ENCODE results near the gene LBH. TPM values are rescaled to one million over a fixed set of nuclear protein-coding genes. Genes with fewer than 3 reads are reported as not detected.
"Not testable (repeated sequence)": the region's sequence is repeated elsewhere in the genome, so short reads cannot be mapped to it uniquely, and the experiment has no call there.

LBH gene
- total RNA-seq, 1 donor from 2014 or later: 61.1 TPM

GRCh38 chr2:30269114-30269770 lies 37.9 kb downstream of the LBH start:
- DNase-seq (ENCODE audit: low spot score); H3K9me3 Mint-ChIP-seq; H3K4me3 Mint-ChIP-seq (ENCODE audit: low read depth); H3K27me3 Mint-ChIP-seq (ENCODE audit: low read depth); intact Hi-C loops (cut with micrococcal nuclease): not testable (repeated sequence)
- Mint-ChIP-seq H3K4me1 (ENCODE audit: low read depth) (peaks cover 80% of the 10 kb centered on the region), H3K36me3 (ENCODE audit: low read depth) (peaks cover 19% of the 10 kb centered on the region), H3K27ac (peak overlapping the region; percentile 73)

- no peak for DNase-seq (ENCODE audit: low spot score)
- Mint-ChIP-seq H3K4me3 (ENCODE audit: low read depth) (no peak overlapping the region), H3K4me1 (ENCODE audit: low read depth) (peaks cover 77% of the 10 kb centered on the region), H3K9me3 (no peaks in the 10 kb centered on the region), H3K27me3 (ENCODE audit: low read depth) (no peaks in the 10 kb centered on the region), H3K36me3 (ENCODE audit: low read depth) (peaks cover 14% of the 10 kb centered on the region), H3K27ac (peak overlapping the region; percentile 43)
- intact Hi-C loops (cut with micrococcal nuclease): no loop called here
Observed at GRCh38 chr2:30269771-30270145, 38.4 kb downstream of the LBH start.

GRCh38 chr2:30270166-30270565 lies 38.8 kb downstream of the LBH start:
- Mint-ChIP-seq H3K27me3 (ENCODE audit: low read depth) (no peaks in the 10 kb centered on the region), H3K4me3 (ENCODE audit: low read depth) (no peak overlapping the region), H3K36me3 (ENCODE audit: low read depth) (peaks cover 11% of the 10 kb centered on the region), H3K9me3 (no peaks in the 10 kb centered on the region), H3K4me1 (ENCODE audit: low read depth) (peaks cover 73% of the 10 kb centered on the region), H3K27ac (no peak overlapping the region)
- intact Hi-C loops (cut with micrococcal nuclease): no loop called here
- no peak for DNase-seq (ENCODE audit: low spot score)

DNA sequence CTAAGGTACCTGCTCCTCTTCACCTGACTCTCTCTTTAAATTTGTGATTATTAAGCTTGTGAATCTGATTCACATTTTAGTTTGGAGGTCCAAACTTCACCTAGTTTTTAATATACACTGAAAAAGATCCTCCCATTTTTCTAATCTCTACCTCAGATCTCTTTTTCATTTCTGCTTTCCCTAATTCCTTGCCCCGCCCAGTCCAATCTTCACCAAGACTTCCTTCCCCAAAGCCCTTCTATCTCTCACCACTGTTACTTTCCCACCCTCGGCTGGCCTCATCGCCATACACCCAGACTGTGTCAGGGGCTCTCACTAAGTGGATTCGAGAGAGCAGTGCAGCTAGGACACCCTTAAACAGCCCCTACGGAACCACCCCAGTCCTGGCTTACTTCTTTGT lies 40.0 kb downstream of the LBH start:
- intact Hi-C loops (cut with micrococcal nuclease): no loop called here
- H3K27ac Mint-ChIP-seq: peak overlapping the region; percentile 51
- H3K27me3 Mint-ChIP-seq (ENCODE audit: low read depth): no peaks in the 10 kb centered on the region
- peaks cover 2% of the 10 kb centered on the region for H3K36me3 Mint-ChIP-seq (ENCODE audit: low read depth)
- no peaks in the 10 kb centered on the region for H3K9me3 Mint-ChIP-seq
- DNase-seq (ENCODE audit: low spot score): no peak
- H3K4me3 Mint-ChIP-seq (ENCODE audit: low read depth): no peak overlapping the region
- H3K4me1 Mint-ChIP-seq (ENCODE audit: low read depth): peaks cover 63% of the 10 kb centered on the region

- Mint-ChIP-seq H3K4me1 (ENCODE audit: low read depth) (peaks cover 58% of the 10 kb centered on the region), H3K4me3 (ENCODE audit: low read depth) (no peak overlapping the region)
- no peak for DNase-seq (ENCODE audit: low spot score)
Observed at GRCh38 chr2:30272286-30272685, 41.0 kb downstream of the LBH start.

DNA sequence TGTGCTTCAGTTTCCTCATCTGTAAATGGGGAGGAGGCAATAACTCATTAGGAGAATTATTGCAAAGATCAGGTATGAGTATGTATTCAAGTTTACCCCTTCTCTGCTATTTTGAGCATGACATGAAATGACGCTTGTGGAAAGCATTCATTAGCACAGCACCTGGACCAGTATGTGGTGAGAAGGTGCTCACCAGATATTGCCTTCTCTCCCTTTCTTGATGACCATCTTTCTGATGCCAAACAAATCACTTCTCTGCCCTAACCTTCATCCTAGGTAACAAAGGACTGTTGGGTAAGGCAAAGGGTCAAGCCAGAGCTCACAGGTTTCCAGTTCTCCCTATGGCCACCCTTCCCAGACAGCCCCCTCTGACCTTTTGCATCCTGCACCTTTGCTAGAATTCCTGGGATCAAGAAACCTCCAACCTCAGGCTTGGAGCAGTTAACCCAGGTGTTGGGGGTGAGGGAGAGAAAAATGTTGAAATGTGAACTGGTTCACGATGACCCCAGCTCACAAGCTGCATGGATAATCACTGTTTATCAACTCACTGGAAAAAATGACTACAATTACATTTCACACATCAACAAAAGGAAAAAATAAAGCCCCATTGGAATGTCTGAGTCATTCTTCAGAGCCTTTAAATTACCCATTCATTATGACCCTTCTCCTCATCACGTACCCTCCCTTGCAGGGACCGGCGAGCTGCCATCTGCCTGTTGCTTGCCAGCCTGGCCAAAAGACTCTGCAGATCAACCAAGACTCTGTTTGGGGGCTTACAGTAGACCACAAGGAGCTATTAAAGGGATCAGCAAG lies 41.6 kb downstream of the LBH start:
- peaks cover 2% of the 10 kb centered on the region for H3K36me3 Mint-ChIP-seq (ENCODE audit: low read depth)
- H3K9me3 Mint-ChIP-seq: no peaks in the 10 kb centered on the region
- intact Hi-C loops (cut with micrococcal nuclease): no loop called here
- H3K4me1 Mint-ChIP-seq (ENCODE audit: low read depth): peaks cover 51% of the 10 kb centered on the region
- no peak for DNase-seq (ENCODE audit: low spot score)
- H3K27ac Mint-ChIP-seq: peak overlapping the region; percentile 94
- no peaks in the 10 kb centered on the region for H3K27me3 Mint-ChIP-seq (ENCODE audit: low read depth)
- H3K4me3 Mint-ChIP-seq (ENCODE audit: low read depth): peak overlapping the region; percentile 3

More at GRCh38 chr2:30272286-30272685, 41.0 kb downstream of the LBH start:
- Mint-ChIP-seq H3K27ac (peak overlapping the region; percentile 94), H3K9me3 (no peaks in the 10 kb centered on the region), H3K27me3 (ENCODE audit: low read depth) (no peaks in the 10 kb centered on the region), H3K36me3 (ENCODE audit: low read depth) (peaks cover 2% of the 10 kb centered on the region)
- intact Hi-C loops (cut with micrococcal nuclease): no loop called here

GRCh38 chr2:30273574-30273929 lies 42.2 kb downstream of the LBH start:
- Mint-ChIP-seq H3K4me3 (ENCODE audit: low read depth) (peak overlapping the region; percentile 31), H3K4me1 (ENCODE audit: low read depth) (peaks cover 48% of the 10 kb centered on the region), H3K9me3 (no peaks in the 10 kb centered on the region), H3K27me3 (ENCODE audit: low read depth) (no peaks in the 10 kb centered on the region), H3K27ac (peak overlapping the region; percentile 94), H3K36me3 (ENCODE audit: low read depth) (peaks cover 2% of the 10 kb centered on the region)
- intact Hi-C loops (cut with micrococcal nuclease): no loop called here
- DNase-seq (ENCODE audit: low spot score): no peak

DNA sequence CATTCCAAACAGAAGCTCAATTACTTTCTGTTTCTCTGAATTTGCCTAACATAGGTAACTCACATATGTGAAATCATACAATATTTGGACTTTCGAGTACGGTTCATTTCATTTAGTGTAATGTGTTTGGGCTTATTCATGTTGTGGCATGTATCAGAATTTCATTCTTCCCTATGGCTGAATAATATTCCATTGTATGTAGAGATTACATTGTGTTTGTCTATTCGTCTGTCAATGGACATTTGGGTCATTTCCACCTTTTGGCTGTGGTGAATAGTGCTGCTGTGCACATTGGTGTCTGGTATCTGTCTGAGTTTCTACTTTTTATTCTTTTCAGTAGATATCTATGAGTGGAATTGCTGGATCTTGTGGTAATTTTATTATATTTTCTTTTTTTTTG lies 43.9 kb downstream of the LBH start:
- no peak for DNase-seq (ENCODE audit: low spot score)
- H3K27ac Mint-ChIP-seq: no peak overlapping the region
- H3K9me3 Mint-ChIP-seq: no peaks in the 10 kb centered on the region
- H3K4me1 Mint-ChIP-seq (ENCODE audit: low read depth): peaks cover 41% of the 10 kb centered on the region
- H3K36me3 Mint-ChIP-seq (ENCODE audit: low read depth): peaks cover 2% of the 10 kb centered on the region
- intact Hi-C loops (cut with micrococcal nuclease): no loop called here
- H3K4me3 Mint-ChIP-seq (ENCODE audit: low read depth): no peak overlapping the region
- no peaks in the 10 kb centered on the region for H3K27me3 Mint-ChIP-seq (ENCODE audit: low read depth)

- no peak overlapping the region for H3K27ac Mint-ChIP-seq
- peaks cover 34% of the 10 kb centered on the region for H3K4me1 Mint-ChIP-seq (ENCODE audit: low read depth)
- H3K27me3 Mint-ChIP-seq (ENCODE audit: low read depth): no peaks in the 10 kb centered on the region
- intact Hi-C loops (cut with micrococcal nuclease): no loop called here
- H3K4me3 Mint-ChIP-seq (ENCODE audit: low read depth): no peak overlapping the region
- no peaks in the 10 kb centered on the region for H3K9me3 Mint-ChIP-seq
- DNase-seq (ENCODE audit: low spot score): no peak
- H3K36me3 Mint-ChIP-seq (ENCODE audit: low read depth): peaks cover 2% of the 10 kb centered on the region
Observed at GRCh38 chr2:30276455-30276911, 45.1 kb downstream of the LBH start.

GRCh38 chr2:30277582-30277981 lies 46.2 kb downstream of the LBH start:
- no peak for DNase-seq (ENCODE audit: low spot score)
- intact Hi-C loops (cut with micrococcal nuclease): no loop called here
- peaks cover 2% of the 10 kb centered on the region for H3K36me3 Mint-ChIP-seq (ENCODE audit: low read depth)
- peaks cover 25% of the 10 kb centered on the region for H3K4me1 Mint-ChIP-seq (ENCODE audit: low read depth)
- H3K4me3 Mint-ChIP-seq (ENCODE audit: low read depth): no peak overlapping the region
- H3K27me3 Mint-ChIP-seq (ENCODE audit: low read depth): no peaks in the 10 kb centered on the region
- no peak overlapping the region for H3K27ac Mint-ChIP-seq
- no peaks in the 10 kb centered on the region for H3K9me3 Mint-ChIP-seq

DNA sequence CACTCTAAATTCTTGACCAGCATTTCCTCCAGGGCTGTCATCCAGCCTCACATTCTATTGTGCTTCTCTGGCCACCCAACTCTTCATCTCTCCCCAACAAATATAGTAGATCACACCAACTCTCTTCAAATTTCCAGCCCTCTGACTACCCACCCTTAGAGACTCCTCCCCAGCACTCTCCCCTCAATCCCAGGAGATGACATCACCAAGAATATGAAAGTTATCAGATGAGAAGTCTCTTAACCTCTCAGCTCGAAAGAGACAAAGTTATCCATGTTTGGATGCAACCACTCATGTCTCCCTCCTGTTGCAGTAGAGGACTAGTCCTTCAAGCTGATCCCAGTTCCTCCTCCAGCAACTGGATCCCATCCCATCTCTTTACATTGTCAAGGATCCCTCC lies 47.1 kb downstream of the LBH start:
- intact Hi-C loops (cut with micrococcal nuclease): no loop called here
- Mint-ChIP-seq H3K4me3 (ENCODE audit: low read depth) (no peak overlapping the region), H3K27ac (no peak overlapping the region), H3K9me3 (no peaks in the 10 kb centered on the region), H3K27me3 (ENCODE audit: low read depth) (no peaks in the 10 kb centered on the region), H3K4me1 (ENCODE audit: low read depth) (peaks cover 16% of the 10 kb centered on the region), H3K36me3 (ENCODE audit: low read depth) (peaks cover under 1% of the 10 kb centered on the region)
- DNase-seq (ENCODE audit: low spot score): no peak

GRCh38 chr2:30280596-30281434 lies 49.5 kb downstream of the LBH start:
- intact Hi-C loops (cut with micrococcal nuclease): no loop called here
- Mint-ChIP-seq H3K4me1 (ENCODE audit: low read depth) (peaks cover 10% of the 10 kb centered on the region), H3K27ac (no peak overlapping the region), H3K36me3 (ENCODE audit: low read depth) (no peaks in the 10 kb centered on the region), H3K27me3 (ENCODE audit: low read depth) (no peaks in the 10 kb centered on the region), H3K9me3 (no peaks in the 10 kb centered on the region), H3K4me3 (ENCODE audit: low read depth) (no peak overlapping the region)
- no peak for DNase-seq (ENCODE audit: low spot score)

- Mint-ChIP-seq H3K36me3 (ENCODE audit: low read depth) (no peaks in the 10 kb centered on the region), H3K4me3 (ENCODE audit: low read depth) (no peak overlapping the region), H3K4me1 (ENCODE audit: low read depth) (peaks cover 13% of the 10 kb centered on the region), H3K27me3 (ENCODE audit: low read depth) (no peaks in the 10 kb centered on the region), H3K9me3 (no peaks in the 10 kb centered on the region), H3K27ac (no peak overlapping the region)
- intact Hi-C loops (cut with micrococcal nuclease): no loop called here
- no peak for DNase-seq (ENCODE audit: low spot score)
Observed at GRCh38 chr2:30282081-30282480, 50.7 kb downstream of the LBH start.
